NCI-H146 treated with DMSO at 0.1 percent for 48 hours (cell line): ENCODE data around the gene ADGRV1.
"Not testable (repeated sequence)": the region's sequence is repeated elsewhere in the genome, so short reads cannot be mapped to it uniquely, and the experiment has no call there.

Source experiments
- DNase-seq: peaks from one replicate; lab custom pipeline; 2025; ENCODE audit not compliant: unreplicated experiment; lab: John Stamatoyannopoulos, UW

The ADGRV1 gene

DNA sequence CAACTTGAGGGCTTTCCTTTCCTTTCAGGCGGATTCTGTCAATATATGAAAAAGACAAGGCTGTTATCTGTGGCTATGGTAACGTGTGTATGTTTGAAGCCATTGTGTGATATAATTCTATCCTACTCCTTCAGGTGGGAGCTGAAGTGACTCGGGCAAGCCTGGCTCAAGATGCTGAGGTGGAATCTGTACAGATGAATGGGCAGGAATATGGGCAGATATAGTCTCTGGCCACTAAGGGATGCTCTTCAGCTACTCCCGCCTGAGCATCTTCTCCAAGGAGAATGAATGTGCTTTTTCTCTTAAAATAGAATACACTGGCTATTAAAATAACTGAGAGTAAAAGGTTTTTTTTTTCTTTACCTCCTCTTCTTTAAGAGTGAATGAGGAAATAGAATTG is 244.8 kb downstream of the ADGRV1 start:
- no peak for DNase-seq

DNA sequence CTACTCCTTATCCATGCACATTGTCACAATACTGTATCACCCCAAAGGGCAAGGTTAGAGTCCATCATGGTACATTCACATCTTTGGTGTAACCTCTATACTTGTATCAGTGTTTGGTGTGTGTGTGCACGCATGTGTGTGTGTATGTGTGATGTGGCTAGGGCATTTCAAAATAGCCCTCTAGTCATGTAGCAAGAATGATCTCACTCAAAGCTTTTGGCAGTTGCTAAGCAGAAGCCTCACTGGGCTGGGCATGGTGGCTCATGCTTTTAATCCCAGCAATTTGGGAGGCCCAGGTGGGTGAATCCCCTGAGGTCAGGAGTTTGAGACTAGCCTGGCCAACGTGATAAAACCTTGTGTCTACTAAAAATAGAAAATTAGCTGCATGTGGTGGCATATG is 245.3 kb downstream of the ADGRV1 start:
- no peak for DNase-seq

- no peak for DNase-seq
Observed at GRCh38 chr5:90807496-90807895, 248.9 kb downstream of the ADGRV1 start.

GRCh38 chr5:90809311-90810056 is 250.9 kb downstream of the ADGRV1 start:
- DNase-seq, result no peak

DNA sequence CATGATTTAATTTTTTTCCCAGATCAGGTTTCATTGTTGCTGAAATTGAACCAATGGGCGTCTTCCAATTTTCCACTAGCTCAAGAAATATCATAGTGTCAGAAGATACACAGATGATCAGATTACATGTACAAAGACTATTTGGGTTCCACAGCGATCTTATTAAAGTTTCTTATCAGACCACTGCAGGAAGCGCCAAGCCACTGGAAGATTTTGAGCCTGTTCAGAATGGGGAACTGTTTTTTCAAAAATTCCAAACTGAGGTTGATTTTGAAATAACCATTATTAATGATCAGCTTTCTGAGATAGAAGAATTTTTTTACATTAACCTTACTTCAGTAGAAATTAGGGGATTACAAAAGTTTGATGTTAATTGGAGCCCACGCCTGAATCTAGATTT is 251.6 kb downstream of the ADGRV1 start:
- DNase-seq, result no peak

- no peak for DNase-seq
Observed at GRCh38 chr5:90813392-90813791, 254.8 kb downstream of the ADGRV1 start.

DNA sequence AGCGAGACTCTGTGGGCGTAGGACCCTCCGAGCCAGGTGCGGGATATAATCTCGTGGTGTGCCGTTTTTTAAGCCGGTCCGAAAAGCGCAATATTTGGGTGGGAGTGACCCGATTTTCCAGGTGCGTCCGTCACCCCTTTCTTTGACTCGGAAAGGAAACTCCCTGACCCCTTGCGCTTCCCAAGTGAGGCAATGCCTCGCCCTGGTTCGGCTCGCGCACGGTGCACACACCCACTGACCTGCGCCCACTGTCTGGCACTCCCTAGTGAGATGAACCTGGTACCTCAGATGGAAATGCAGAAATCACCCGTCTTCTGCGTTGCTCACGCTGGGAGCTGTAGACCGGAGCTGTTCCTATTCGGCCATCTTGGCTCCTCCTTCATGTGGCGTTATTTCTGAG is 263.5 kb downstream of the ADGRV1 start:
- DNase-seq, result not testable (repeated sequence)

DNA sequence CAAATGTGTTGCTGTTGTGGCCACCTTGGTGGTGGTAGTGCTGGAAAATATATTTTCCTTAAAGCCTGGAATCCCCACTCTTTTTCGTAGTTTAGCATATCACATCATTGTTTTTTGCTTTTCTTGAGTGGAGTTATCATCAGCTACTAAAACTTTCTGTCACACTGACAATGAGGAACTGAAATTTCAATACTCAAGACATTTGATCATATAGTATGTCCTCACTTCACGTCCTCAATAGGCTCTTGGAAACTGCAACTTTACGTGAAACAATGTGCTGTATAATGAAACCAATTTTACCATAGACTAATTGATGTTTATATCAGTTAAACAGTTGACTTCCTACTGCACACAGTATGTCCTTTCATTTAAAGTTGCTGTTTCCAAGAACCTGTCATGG is 265.8 kb downstream of the ADGRV1 start:
- DNase-seq, result no peak

DNA sequence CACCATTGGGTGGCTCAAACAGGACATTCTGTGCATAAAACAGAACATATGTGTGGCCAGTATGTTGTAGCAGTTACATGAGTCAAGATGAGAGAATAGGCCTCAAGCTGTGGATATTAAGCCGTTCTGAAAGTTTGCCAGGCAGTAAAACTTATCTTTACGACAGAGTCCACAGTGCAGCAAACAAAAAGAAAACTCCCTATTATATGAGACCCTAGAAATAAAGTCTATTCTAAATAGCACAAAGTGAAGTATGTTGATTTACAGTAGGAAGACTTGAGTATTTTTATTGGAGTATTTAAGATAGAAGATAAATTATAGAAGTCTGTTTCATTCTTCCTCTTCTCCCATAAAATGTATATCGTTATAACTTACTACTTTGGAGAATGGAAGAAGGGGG is 271.5 kb downstream of the ADGRV1 start:
- DNase-seq, result no peak

DNA sequence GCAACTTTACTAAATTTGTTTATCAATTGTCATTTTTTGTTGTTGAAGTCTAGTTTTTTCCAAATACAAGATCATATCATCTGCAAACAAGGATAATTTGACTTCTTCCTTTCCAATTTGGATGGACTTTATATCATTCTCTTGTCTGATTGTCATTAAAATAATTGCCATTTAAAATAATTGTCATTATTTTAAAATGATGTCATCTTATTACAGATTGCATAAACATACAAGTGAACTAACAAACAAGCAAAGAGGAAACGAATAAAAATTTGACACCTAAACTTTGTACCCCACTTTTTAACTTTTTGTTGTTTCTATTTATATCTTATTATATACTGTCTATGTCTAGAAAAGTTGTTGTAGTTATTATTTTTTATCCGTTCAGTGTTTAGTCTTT is 275.2 kb downstream of the ADGRV1 start:
- DNase-seq, result no peak

- no peak for DNase-seq
Observed at GRCh38 chr5:90834711-90835110, 276.1 kb downstream of the ADGRV1 start.

- no peak for DNase-seq
Observed at GRCh38 chr5:90843443-90843842, 284.8 kb downstream of the ADGRV1 start.

DNA sequence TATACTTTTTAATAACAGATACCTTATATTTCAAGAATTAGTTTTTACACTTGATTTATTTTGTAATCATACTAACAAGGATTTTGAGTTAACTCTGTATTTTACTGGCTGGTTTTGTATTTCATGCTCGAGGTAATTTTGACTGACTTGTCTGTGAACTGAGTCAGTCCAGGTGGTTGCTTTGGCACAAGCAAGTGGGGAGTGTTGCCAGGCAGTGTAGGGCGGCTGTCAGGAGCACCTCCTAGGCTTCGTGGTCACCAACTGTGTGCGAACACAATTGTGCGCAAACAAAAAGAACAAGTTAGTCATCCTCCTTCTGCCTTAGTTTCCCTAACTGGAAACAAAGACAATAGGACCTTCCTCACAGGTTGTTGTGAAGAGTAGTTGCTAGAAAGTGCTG is 286.3 kb downstream of the ADGRV1 start:
- no peak for DNase-seq

GRCh38 chr5:90845723-90846554 is 287.3 kb downstream of the ADGRV1 start:
- DNase-seq, result no peak

DNA sequence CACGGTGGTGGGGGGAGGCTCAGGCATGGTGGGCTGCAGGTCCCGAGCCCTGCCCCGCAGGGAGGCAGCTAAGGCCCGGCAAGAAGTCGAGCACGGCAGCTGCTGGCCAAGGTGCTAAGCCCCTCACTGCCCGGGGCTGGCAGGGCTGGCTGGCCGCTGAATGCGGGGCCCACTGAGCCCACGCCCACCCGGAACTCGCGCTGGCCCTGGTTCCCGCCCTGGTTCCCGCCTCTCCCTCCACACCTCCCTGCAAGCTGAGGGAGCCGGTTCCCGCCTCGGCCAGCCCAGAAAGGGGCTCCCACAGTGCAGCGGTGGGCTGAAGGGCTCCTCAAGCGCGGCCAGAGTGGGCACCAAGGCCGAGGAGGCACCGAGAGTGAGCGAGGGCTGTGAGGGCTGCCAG is 289.0 kb downstream of the ADGRV1 start:
- DNase-seq, result not testable (repeated sequence)

- no peak for DNase-seq
Observed at GRCh38 chr5:90849939-90850338, 291.3 kb downstream of the ADGRV1 start.

- no peak for DNase-seq
Observed at GRCh38 chr5:90852531-90852930, 293.9 kb downstream of the ADGRV1 start.

- no peak for DNase-seq
Observed at GRCh38 chr5:90853750-90854149, 295.2 kb downstream of the ADGRV1 start.

DNA sequence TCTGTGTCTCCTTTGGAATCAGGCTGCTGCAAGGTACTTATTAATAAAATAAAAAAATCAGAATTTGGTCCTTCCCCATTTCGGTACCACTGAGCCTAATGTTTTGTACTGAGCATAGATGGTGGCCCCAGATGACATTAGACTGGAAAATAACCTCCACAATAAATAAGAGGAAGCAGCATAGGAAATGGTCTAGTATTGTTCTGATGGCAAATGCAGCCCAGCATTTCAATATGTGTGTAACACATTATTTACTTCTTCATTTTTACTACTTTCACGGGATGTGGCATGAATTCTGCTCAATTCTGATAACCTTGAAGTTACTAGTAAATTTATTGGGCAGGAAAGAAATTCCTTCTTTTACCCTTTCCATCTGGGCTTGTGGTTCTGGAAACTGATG is 295.6 kb downstream of the ADGRV1 start:
- no peak for DNase-seq

DNA sequence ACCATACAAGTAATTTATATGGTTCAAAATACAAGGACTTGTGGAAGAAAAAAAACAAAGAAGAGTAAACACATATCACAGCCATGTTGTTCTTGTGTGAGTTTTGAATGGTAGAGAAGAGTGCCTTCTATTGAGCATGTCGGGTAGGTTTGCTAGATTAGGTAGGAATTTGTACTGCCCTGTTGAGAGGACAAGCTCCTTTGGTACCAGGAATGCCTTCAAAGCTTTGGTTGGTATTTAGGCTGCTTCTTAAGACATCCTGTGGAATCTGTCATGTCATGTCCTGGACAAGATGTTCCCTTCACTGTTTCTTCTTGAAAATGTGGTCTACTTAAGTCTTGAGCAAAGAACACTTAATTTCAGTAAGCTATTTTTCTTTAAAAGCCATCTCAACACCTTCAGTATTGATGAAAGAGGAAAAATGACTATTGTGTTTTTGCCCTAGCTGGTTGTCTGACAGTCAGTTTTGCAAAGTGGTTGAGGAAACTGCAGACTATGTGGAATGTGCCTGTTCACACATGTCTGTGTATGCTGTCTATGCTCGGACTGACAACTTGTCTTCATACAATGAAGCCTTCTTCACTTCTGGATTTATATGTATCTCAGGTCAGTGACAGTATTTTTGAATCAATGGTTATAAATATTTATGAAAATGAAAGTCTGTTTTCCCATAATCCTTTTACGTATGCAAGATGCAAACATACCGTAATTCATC is 296.9 kb downstream of the ADGRV1 start:
- DNase-seq, result no peak

- no peak for DNase-seq
Observed at GRCh38 chr5:90861843-90862586, 303.4 kb downstream of the ADGRV1 start.
